H1 (cell line): ENCODE data around the gene PPP1R27. TPM values are rescaled to one million over a fixed set of nuclear protein-coding genes. Genes with fewer than 3 reads are reported as not detected.

Experiments
- CTCF ChIA-PET: fragments of 300-600 bp; sonication (Branson Sonifier 250); formaldehyde crosslinking; loops from one replicate; lab custom pipeline; 2021; ENCODE audit not compliant: partially characterized antibody; lab: Charles Lee
- POLR2A ChIA-PET: fragments of 300-600 bp; sonication (Branson Sonifier 250); formaldehyde crosslinking; loops from one replicate; lab custom pipeline; 2021; ENCODE audit warnings: inconsistent platforms; ENCODE audit not compliant: partially characterized antibody; lab: Charles Lee
- DNase-seq, 2 experiments: peaks; one replicate each; pipeline versions ENCODE4 v3.0.0 to v3.0.0-alpha.2; 2010 to 2022; ENCODE audit warnings: low spot score in 2 of 2, low read depth in 1 of 2, mixed read lengths in 1 of 2
- FAIRE-seq: peaks from 2 replicates; lab custom pipeline; 2011; peaks lifted over from hg19 to GRCh38; lab: Jason Lieb, UNC
- H2AFZ ChIP-seq: 2 replicates; pipeline ENCODE4 v1.8.1; 2012; ENCODE audit warnings: low read length, inconsistent platforms
- H2AK5ac ChIP-seq: 2 replicates; pipeline ENCODE4 v1.6.1; 2013; ENCODE audit warnings: low read depth, low read length
- H2BK120ac ChIP-seq: replicated peaks from 2 replicates; pipeline ENCODE3; 2013; ENCODE audit warnings: low read depth, low read length, inconsistent platforms
- H2BK12ac ChIP-seq: 2 replicates; pipeline ENCODE4 v1.6.1; 2013; ENCODE audit warnings: low read depth, low read length
- H2BK15ac ChIP-seq: 2 replicates; pipeline ENCODE4 v1.6.1; 2013; ENCODE audit warnings: low read length
- H2BK20ac ChIP-seq: 2 replicates; pipeline ENCODE4 v1.6.1; 2013; ENCODE audit warnings: low read length
- H2BK5ac ChIP-seq: 2 replicates; pipeline ENCODE4 v1.6.1; 2013; ENCODE audit warnings: low read depth, low read length
- H3K14ac ChIP-seq: 2 replicates; pipeline ENCODE4 v1.6.1; 2013; ENCODE audit warnings: inconsistent platforms; ENCODE audit not compliant: insufficient read length
- H3K18ac ChIP-seq: 2 replicates; pipeline ENCODE4 v1.6.1; 2013; ENCODE audit warnings: low read length; ENCODE audit errors: extremely low read depth
- H3K23ac ChIP-seq: 2 replicates; pipeline ENCODE4 v1.6.1; 2013; ENCODE audit warnings: inconsistent platforms; ENCODE audit not compliant: insufficient read length
- H3K23me2 ChIP-seq: 2 replicates; pipeline ENCODE4 v1.6.1; 2013; ENCODE audit warnings: low read depth, low read length
- H3K27ac ChIP-seq: 2 replicates; pipeline ENCODE4 v1.6.1; 2011; ENCODE audit warnings: low read depth, low read length, inconsistent platforms
- H3K27me3 ChIP-seq, 4 experiments: replicated peaks in 1 of 4; 1 replicate in 1 of 4; 2 replicates in 3 of 4; pipeline versions ENCODE4 v1.6.1 to v1.8.1; 2011 to 2013; ENCODE audit warnings: low read length in 3 of 4, mild to moderate bottlenecking in 3 of 4, inconsistent platforms in 2 of 4, mixed read lengths in 2 of 4, moderate library complexity in 1 of 4; ENCODE audit not compliant: control insufficient read depth in 3 of 4, insufficient read depth in 3 of 4; ENCODE audit errors: extremely low read depth in 1 of 4
- H3K36me3 ChIP-seq, 4 experiments: 2 replicates each; pipeline versions ENCODE4 v1.6.1 to v1.8.1; 2011 to 2013; ENCODE audit warnings: mild to moderate bottlenecking in 4 of 4, low read length in 3 of 4, moderate library complexity in 2 of 4, control low read depth in 1 of 4, inconsistent platforms in 1 of 4; ENCODE audit not compliant: insufficient read depth in 4 of 4, control insufficient read depth in 2 of 4
- H3K4ac ChIP-seq: replicated peaks from 2 replicates; pipeline ENCODE3; 2013; ENCODE audit warnings: low read length, low read depth, mixed read lengths, inconsistent platforms; ENCODE audit not compliant: insufficient read length
- H3K4me1 ChIP-seq, 4 experiments: replicated peaks in 1 of 4; 1 replicate in 1 of 4; 2 replicates in 3 of 4; pipeline versions ENCODE4 v1.6.1 to v1.8.1; 2011 to 2013; ENCODE audit warnings: low read length in 3 of 4, inconsistent platforms in 2 of 4, mixed read lengths in 1 of 4; ENCODE audit not compliant: insufficient read depth in 4 of 4, control insufficient read depth in 3 of 4
- H3K4me2 ChIP-seq, 2 experiments: 2 replicates each; pipeline versions ENCODE4 v1.6.1 to v1.8.1; 2011 to 2013; ENCODE audit warnings: low read depth in 2 of 2, low read length in 2 of 2, control low read depth in 1 of 2, inconsistent platforms in 1 of 2, mild to moderate bottlenecking in 1 of 2; ENCODE audit not compliant: insufficient read depth in 1 of 2
- H3K4me3 ChIP-seq, 4 experiments: fragments of 200-600, 300-600 bp in 1 of 4; sonication (generic), shearing (Covaris generic), sonication (Bioruptor Twin) in 1 of 4; 2 replicates each; pipeline versions ENCODE4 v1.5.1 to v1.8.1; 2011 to 2016; ENCODE audit warnings: low read length in 4 of 4, low read depth in 3 of 4, control low read depth in 2 of 4, inconsistent platforms in 2 of 4, mild to moderate bottlenecking in 2 of 4, mixed read lengths in 1 of 4, moderate library complexity in 1 of 4; ENCODE audit not compliant: insufficient read depth in 2 of 4; ENCODE audit errors: extremely low read depth in 1 of 4
- H3K56ac ChIP-seq: replicated peaks from 2 replicates; pipeline ENCODE3; 2013; ENCODE audit warnings: low read depth, mild to moderate bottlenecking, mixed read lengths, low read length, inconsistent platforms; ENCODE audit not compliant: insufficient read length
- H3K79me1 ChIP-seq: 2 replicates; pipeline ENCODE4 v1.6.1; 2013; ENCODE audit warnings: low read depth, low read length, control low read depth
- H3K79me2 ChIP-seq, 2 experiments: 2 replicates each; pipeline versions ENCODE4 v1.6.1 to v1.8.1; 2012 to 2013; ENCODE audit warnings: low read length in 2 of 2, mild to moderate bottlenecking in 2 of 2, inconsistent platforms in 1 of 2; ENCODE audit not compliant: insufficient read depth in 2 of 2, control insufficient read depth in 1 of 2
- H3K9ac ChIP-seq, 4 experiments: replicated peaks in 1 of 4; 1 replicate in 1 of 4; 2 replicates in 3 of 4; pipeline versions ENCODE4 v1.6.1 to v1.8.1; 2011 to 2013; ENCODE audit warnings: low read depth in 3 of 4, low read length in 3 of 4, control low read depth in 2 of 4, mild to moderate bottlenecking in 2 of 4, moderate library complexity in 2 of 4, inconsistent platforms in 1 of 4; ENCODE audit errors: extremely low read depth in 1 of 4
- H3K9me3 ChIP-seq, 2 experiments: 2 replicates each; pipeline versions ENCODE4 v1.6.1 to v1.8.1; 2012 to 2013; ENCODE audit warnings: mild to moderate bottlenecking in 2 of 2, moderate library complexity in 2 of 2, control low read depth in 1 of 2, inconsistent platforms in 1 of 2, low read depth in 1 of 2, low read length in 1 of 2, mixed read lengths in 1 of 2; ENCODE audit not compliant: insufficient read depth in 2 of 2
- H4K20me1 ChIP-seq, 2 experiments: replicated peaks in 1 of 2; 2 replicates each; pipeline versions ENCODE3 to v1.8.1; 2011 to 2013; ENCODE audit warnings: inconsistent platforms in 2 of 2, low read length in 2 of 2, mild to moderate bottlenecking in 1 of 2; ENCODE audit not compliant: insufficient read depth in 2 of 2, control insufficient read depth in 1 of 2
- H4K5ac ChIP-seq: 2 replicates; pipeline ENCODE4 v1.6.1; 2013; ENCODE audit warnings: low read length, low read depth, mixed read lengths, inconsistent platforms; ENCODE audit not compliant: insufficient read length
- H4K8ac ChIP-seq: 2 replicates; pipeline ENCODE4 v1.8.0; 2013; ENCODE audit warnings: mild to moderate bottlenecking, moderate library complexity, low read length, inconsistent platforms; ENCODE audit not compliant: insufficient read depth; ENCODE audit errors: extremely low read depth
- H4K91ac ChIP-seq: replicated peaks from 2 replicates; pipeline ENCODE3; 2013; ENCODE audit warnings: low read length, mixed read lengths, inconsistent platforms; ENCODE audit not compliant: insufficient read length
- BRCA1 ChIP-seq: IDR thresholded peaks from 2 replicates; pipeline ENCODE4 v1.6.1; 2012; ENCODE audit warnings: low read depth, low read length, improper control_type of control experiment
- CHD2 ChIP-seq: IDR thresholded peaks from 2 replicates; pipeline ENCODE4 v1.6.1; 2012; ENCODE audit warnings: low read length, improper control_type of control experiment
- EGR1 ChIP-seq: IDR thresholded peaks from 2 replicates; pipeline ENCODE4 v1.6.1; 2011; ENCODE audit warnings: low read depth, low read length, borderline replicate concordance
- MAFK ChIP-seq: IDR thresholded peaks from 2 replicates; pipeline ENCODE4 v1.6.1; 2012; ENCODE audit warnings: low read depth, mild to moderate bottlenecking, improper control_type of control experiment, low read length
- POLR2AphosphoS5 ChIP-seq: IDR thresholded peaks from 2 replicates; pipeline ENCODE4 v1.6.1; 2011; ENCODE audit warnings: low read depth, low read length
- TCF12 ChIP-seq: IDR thresholded peaks from 2 replicates; pipeline ENCODE4 v1.6.1; 2011; ENCODE audit warnings: low read depth, mild to moderate bottlenecking, low read length
- WGBS, 2 experiments: shearing (Covaris generic) in 1 of 2; methylation state at CpG; one replicate each; pipeline versions ENCODE4 v1.1.6 to v1.1.7; 2013 to 2015; ENCODE audit warnings: low lambda C conversion rate in 2 of 2, mixed read lengths in 2 of 2, inconsistent platforms in 1 of 2, low coverage in 1 of 2, missing lambda C conversion rate in 1 of 2; ENCODE audit not compliant: insufficient replicate concordance in 2 of 2, insufficient coverage in 1 of 2, insufficient read length in 1 of 2; ENCODE audit errors: extremely low coverage in 1 of 2, missing lambda C conversion rate in 1 of 2; 5-methylcytosine and 5-hydroxymethylcytosine counted together
- polyA plus RNA-seq, 7 experiments: library from polyadenylated mRNA; depleted of rRNA in 3 of 7; stranded (reverse) in 5 of 7; unstranded in 2 of 7; fragments of >200 nt in 5 of 7; fragments of 200-250 nt in 2 of 7; gene quantifications; 1 replicate in 5 of 7; 2 replicates in 1 of 7; 4 replicates in 1 of 7; pipeline versions ENCODE4 v1.2.1 to v1.2.3, GENCODE V29; 2011 to 2013; ENCODE audit warnings: missing spikeins in 2 of 7, mixed read lengths in 2 of 7
- total RNA-seq: library from RNA; stranded (reverse); fragmentation: NEBNext Ultra II Directional; extraction: Animal tissue kit (Norgen Biotek cat#: 25700); gene quantifications from 2 replicates; pipeline ENCODE4 v1.2.1, GENCODE V29; 2021

PPP1R27 gene
- total and polyA plus RNA-seq, 2 of the 8 experiments (the other 6 are each of a cell fraction or from before 2014, with no cell fraction given), result 0.27 TPM; not detected in 1

DNA sequence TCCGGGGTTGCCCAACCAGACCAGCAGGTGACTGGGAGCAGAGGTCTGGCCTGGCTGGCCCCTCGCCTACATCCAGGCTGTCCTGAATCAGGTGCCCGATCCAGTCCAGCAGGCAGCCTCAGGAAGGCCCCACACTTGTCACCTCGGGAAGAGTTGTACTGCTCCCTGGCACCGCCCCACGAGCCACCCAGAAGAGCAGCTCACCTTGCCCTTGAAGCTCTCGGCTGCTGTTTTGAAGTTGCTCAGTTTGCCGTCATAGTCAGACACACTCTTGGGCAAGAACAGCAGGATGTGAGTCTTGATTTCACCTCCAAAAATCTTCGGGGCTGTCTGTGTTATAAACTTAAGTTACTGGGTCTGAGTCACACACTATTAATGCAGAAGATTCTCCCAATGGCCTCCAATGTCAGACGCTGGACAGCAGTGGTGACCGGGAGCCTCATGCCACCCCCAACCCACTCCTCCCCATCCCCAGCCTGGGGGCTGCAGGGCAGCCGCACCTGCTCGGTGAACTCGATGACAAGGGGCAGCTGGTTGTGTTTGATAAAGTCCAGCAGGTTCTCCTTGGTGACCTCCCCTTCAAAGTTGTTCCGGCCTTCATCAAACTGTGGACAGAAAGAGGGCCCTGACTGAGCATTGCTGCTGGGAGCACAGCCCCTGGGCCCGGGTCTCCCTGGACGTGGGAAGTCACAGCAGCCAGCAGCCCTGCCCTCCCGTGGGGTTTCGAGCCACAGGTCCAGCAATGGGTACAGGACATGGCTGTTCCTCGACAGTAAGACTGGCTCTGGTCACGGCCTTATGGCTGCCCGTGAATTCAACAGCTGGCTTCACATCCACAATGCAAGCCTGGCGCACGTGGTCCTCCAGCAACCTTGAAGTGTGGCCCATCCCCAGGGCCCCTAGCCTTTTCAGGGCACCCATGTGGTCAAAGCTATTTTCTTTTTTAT lies 12.2 kb upstream of the PPP1R27 start:
- H2AK5ac ChIP-seq, result no peak overlapping the region
- no peak overlapping the region for H3K14ac ChIP-seq
- no peak overlapping the region for H2AFZ ChIP-seq
- no peak overlapping the region for H3K4ac ChIP-seq
- no peak overlapping the region; a peak in 1 of 7 replicates for H3K9ac ChIP-seq
- H2BK5ac ChIP-seq, result no peak overlapping the region
- no peaks in the 10 kb centered on the region; a peak in 2 of 7 replicates for H3K27me3 ChIP-seq
- H3K4me2 ChIP-seq, result no peak overlapping the region
- TF ChIP-seq TCF12, result no peak
- peak; percentile 30; the same call in 1 of the 2 replicates for TF ChIP-seq POLR2AphosphoS5
- no peak for TF ChIP-seq BRCA1
- no peak for TF ChIP-seq CHD2
- TF ChIP-seq EGR1, result no peak
- no peak for TF ChIP-seq MAFK
- POLR2A ChIA-PET, result interaction anchor here (1.0 to 5.7 kb wide), 3 partner anchors 13 to 20 kb away, joined by 3 to 37 read pairs (median 4); partner anchors contain the start of genes MCRIP1 and PPP1R27
- H3K79me2 ChIP-seq, result no peaks in the 10 kb centered on the region
- CTCF ChIA-PET, result interaction anchor here (0.5 to 1.2 kb wide), 2 partner anchors 22 to 648 kb away, joined by 3 read pairs; no protein-coding TSS in a partner anchor
- H2BK20ac ChIP-seq, result no peak overlapping the region
- H4K5ac ChIP-seq, result no peak overlapping the region
- H2BK120ac ChIP-seq, result no peak overlapping the region
- WGBS, 2 experiments, result 92% methylated on average over 24 of the region's 24 CpGs; no CpG with 5 or more reads in 1 of the 2 experiments
- FAIRE-seq (no peak), DNase-seq (no peak)
- no peaks in the 10 kb centered on the region for H3K79me1 ChIP-seq
- no peak overlapping the region for H3K18ac ChIP-seq
- H4K8ac ChIP-seq, result peak overlapping the region; percentile 68; the same call in 1 of the 2 replicates
- no peak overlapping the region for H2BK12ac ChIP-seq
- H3K23me2 ChIP-seq, result no peaks in the 10 kb centered on the region
- H3K4me1 ChIP-seq, result no peaks in the 10 kb centered on the region
- peaks cover 12 to 58% (median 37%) of the 10 kb centered on the region in 4 experiments for H3K36me3 ChIP-seq
- H3K56ac ChIP-seq, result no peak overlapping the region
- H3K4me3 ChIP-seq, result no peak overlapping the region
- no peak overlapping the region for H2BK15ac ChIP-seq
- no peak overlapping the region for H3K27ac ChIP-seq
- H3K23ac ChIP-seq, result no peak overlapping the region
- no peak overlapping the region for H4K91ac ChIP-seq
- no peaks in the 10 kb centered on the region for H3K9me3 ChIP-seq
- peaks cover 2 to 15% of the 10 kb centered on the region in 2 experiments for H4K20me1 ChIP-seq
